Suppressor macrophage treated with lipopolysaccharide for 4 hours (primary cell): ENCODE data around the gene GORASP1.

Source experiments
- DNase-seq: peaks from one replicate; pipeline ENCODE4 v3.0.0-alpha.2; 2020

GORASP1 gene

GRCh38 chr3:39140341-39140971 is 33.0 kb upstream of the GORASP1 start:
- no peak for DNase-seq

DNA sequence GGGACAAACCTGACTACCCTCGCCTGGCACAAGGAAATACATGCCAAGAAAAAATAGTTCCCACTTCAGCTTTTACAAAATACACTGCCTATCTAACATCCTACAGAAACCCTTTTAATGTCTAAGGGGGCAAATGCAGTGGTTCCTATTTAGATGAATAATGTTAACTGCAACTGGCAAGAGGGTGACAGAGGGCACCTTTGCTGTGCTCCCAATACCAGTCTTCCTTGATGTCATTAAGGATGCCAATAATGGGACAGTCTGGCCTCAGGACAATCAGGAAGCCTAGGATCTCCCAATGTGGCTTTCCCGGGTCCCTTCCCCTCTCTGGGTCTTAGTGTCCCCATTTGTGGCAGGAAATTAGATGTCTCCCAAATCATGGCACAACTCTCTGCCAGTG is 32.0 kb upstream of the GORASP1 start:
- DNase-seq, result no peak

DNA sequence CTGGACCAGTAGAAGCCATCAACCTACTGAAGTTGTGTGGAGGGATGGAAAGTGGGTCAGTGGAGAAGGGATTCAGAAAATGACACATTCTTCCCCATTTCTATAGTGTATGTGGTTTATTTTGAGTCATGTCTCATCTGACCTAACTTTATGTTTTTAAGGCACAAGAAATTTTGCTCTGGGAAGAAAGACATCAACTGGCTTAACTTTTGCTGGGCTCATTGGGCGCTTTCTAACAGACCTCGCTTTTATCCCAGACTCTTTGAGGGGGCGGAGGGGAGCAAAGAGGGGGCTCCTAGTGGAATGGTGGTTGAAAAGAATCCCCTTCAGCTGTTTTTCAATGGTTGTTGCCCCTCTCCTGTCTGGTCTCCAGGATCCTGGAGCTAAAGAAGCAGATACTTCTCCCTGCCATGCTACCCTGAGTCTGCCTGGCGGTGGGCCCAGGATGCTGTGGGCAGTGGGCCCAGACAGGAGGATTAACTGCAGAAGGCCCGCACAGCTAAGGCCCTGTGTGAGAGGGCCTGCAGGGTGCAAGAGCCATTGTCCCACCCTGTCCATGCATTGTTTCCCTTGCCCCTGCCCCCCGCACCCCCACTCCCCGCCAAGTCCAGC is 31.5 kb upstream of the GORASP1 start:
- DNase-seq, result peak; percentile 58

GRCh38 chr3:39137991-39138803 is 30.8 kb upstream of the GORASP1 start:
- no peak for DNase-seq

DNA sequence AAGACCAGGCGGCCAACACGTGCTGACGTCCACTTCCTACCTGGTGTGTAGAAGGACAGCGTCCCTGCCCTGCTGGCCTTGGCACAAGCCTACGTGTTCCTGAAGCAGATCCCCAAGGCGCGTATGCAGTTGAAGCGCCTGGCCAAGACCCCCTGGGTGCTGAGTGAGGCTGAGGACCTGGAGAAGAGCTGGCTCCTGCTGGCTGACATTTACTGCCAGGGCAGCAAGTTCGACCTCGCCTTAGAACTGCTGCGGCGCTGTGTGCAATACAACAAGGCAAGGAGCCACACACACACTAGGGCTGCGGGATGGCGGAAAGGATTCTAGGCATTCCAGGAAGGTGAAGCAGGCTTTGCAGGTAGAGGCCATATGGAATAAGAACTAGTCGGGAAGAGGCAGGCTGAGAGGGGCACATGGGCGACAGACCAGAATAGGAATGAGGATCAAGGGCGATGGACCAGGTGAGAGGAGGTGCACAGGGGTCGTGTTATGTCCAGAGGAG is 30.1 kb upstream of the GORASP1 start:
- no peak for DNase-seq

DNA sequence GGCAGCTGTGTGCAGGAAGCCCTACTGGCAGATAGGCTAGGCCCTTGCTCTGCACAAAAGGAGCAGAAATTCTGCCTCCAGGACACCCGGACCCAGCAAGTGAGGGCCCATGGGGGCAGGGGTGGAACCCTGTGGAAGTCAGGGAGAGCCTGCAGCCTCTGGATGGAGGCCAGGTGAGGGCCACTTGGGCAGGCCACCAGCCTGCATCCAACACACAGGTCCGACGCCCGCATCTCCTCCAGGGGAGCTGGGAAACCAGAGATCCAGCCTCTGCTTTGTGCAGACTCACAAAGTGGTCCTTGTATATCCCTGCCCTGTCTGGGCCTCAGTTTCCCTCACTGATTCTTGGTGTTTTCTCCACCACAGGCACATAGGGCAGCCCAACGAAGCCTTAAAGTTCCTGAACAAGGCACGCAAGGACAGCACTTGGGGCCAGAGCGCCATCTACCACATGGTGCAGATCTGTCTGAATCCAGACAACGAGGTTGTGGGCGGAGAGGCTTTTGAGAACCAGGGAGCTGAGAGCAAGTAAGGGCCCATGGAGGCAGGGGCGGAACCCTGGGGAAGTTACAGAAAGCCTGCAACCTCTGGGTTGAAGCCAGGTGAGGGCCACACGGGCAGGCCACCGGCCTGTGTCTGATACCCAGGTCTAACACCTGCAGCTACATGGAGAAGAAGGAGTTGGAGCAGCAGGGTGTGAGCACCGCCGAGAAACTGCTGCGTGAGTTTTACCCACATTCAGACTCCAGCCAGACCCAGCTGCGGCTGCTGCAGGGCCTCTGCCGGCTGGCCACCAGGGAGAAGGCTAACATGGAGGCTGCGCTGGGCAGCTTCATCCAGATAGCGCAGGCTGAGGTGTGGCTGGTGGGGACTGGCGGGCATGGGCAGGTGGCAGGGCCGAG is 29.4 kb upstream of the GORASP1 start:
- no peak for DNase-seq

GRCh38 chr3:39135170-39135805 is 27.9 kb upstream of the GORASP1 start:
- no peak for DNase-seq

- DNase-seq, result no peak
These were observed 26.9 kb upstream of the GORASP1 start for GRCh38 chr3:39134305-39134704.

GRCh38 chr3:39133822-39134221 is 26.4 kb upstream of the GORASP1 start:
- no peak for DNase-seq

DNA sequence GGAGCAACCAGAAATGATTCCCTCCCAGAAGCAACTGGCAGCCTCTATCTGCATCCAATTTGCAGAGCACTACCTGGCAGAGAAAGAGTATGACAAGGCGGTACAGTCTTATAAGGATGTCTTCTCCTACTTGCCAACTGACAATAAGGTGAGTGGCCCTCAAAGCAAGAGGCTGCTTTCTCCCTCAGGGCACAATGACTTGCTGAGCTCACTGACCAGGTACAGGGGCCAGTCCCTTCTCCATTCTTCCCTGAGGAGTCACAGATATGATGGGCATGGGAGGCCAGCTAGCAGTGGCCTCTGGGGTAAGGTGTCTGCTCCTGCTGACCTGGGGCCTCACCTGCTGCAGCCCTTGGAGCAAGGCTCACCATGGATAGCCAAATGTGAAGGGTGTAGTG is 25.7 kb upstream of the GORASP1 start:
- no peak for DNase-seq

GRCh38 chr3:39132096-39133092 is 25.0 kb upstream of the GORASP1 start:
- no peak for DNase-seq

- DNase-seq, result no peak
These were observed 23.4 kb upstream of the GORASP1 start for GRCh38 chr3:39130693-39131265.

GRCh38 chr3:39130026-39130425 is 22.6 kb upstream of the GORASP1 start:
- DNase-seq, result no peak

DNA sequence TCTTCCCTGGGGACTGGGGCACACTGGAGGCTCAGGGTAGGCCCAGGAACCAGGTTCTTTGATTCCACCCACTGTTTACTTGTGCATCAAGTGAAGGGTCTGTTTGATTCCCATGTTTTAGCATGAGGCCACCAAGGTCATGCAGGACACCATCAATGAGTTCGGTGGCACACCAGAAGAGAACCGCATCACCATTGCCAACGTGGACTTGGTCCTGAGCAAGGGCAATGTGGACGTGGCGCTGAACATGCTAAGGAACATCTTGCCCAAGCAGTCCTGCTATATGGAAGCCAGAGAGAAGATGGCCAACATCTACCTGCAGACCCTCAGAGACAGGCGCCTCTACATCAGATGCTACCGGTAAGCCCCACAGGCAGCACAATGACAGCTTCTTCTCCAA is 21.5 kb upstream of the GORASP1 start:
- DNase-seq, result no peak

GRCh38 chr3:39127908-39128304 is 20.5 kb upstream of the GORASP1 start:
- no peak for DNase-seq

GRCh38 chr3:39127269-39127907 is 20.0 kb upstream of the GORASP1 start:
- no peak for DNase-seq

DNA sequence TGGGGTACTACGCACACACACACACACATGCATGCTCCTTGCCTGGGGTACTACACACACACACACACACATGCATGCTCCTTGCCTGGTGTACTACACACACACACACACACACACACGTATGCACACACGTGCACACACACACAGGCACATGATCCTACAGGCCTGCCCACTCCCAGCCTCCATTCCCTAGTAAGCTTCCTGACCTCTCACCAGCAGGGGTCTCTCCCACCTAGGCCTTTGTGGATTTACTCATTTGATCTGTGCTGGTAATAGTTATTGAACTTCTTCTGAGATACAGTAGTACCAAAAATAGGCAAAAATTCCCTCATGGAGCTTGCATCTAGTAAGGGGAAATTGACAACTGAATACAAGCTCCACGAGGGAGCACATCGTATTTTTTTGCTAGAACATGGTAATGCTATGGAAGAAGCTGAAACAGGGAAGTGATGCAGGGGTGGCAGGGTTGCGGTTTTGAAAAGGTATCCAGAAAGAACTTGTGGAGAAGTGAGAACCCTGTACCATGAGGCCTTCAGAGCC is 19.2 kb upstream of the GORASP1 start:
- DNase-seq, result no peak

- no peak for DNase-seq
These were observed 18.5 kb upstream of the GORASP1 start for GRCh38 chr3:39125841-39126500.
